ENCODE measurements around the gene LITAF. TPM values are rescaled to one million over a fixed set of nuclear protein-coding genes. Genes with fewer than 3 reads are reported as not detected.

The LITAF gene
- total RNA-seq, 1 experiment from 2014 or later: 84.2 TPM

DNA sequence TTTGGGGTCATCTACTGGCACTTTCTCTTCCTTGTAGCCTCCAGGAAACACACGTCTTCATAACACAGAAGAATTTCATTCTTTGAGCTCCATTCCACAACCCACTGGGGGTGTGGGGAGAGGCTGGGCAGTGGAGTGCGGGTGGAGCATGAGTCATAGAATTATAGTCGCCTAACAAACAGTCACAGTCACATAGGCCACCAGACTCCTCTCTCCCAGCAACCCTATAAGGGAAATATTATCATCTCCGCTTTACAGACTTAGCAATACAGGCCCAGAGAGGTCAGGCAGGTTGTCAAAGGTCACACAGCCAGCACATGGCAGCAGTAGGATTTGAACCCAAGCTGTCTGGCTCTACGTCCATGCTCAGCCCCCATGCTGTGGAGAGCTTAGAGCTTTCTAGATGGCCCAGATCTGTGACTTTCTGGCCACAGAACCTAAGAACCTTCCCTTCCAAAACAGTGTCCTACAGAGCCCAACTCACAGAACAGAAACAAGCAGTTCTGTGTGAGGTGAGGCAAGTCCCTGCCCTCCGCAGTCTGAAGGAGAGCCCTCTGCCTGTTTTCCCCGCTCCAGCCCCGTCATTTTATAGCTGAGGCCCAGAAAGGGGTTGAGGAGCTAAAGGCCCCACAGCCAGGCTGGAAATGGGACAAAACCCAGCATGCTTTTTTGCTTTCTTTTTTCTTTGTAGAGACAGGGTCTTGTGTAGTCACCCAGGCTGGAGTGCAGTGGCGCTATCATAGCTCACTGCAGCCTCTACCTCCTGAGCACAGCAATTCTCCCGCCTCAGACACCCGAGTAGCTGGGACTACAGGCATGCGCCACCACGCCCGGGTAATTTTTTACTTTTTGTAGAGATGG is 10.7 kb upstream of the LITAF start:
- Histone ChIP-seq H3K9me3 (ENCODE audit: control insufficient read depth in 1 of 2, insufficient read depth in 1 of 2, low read depth in 1 of 2, low read length in 2 of 2) (no peaks in the 10 kb centered on the region), H3K9ac (ENCODE audit: low read length) (peak overlapping the region; percentile 1; the same call in 1 of the 2 replicates), H2AFZ (ENCODE audit: low read depth, low read length, poor library complexity, severe bottlenecking) (peak overlapping the region; percentile 72), H3K4me2 (ENCODE audit: low read length) (peak overlapping the region; percentile 55), H3K27ac (ENCODE audit: low read depth, low read length) (no peak overlapping the region), H3K4me1 (ENCODE audit: control insufficient read depth in 1 of 2, insufficient read depth in 2 of 2, low read length in 2 of 2) (peaks cover 11 to 16% of the 10 kb centered on the region in 2 experiments), H3K9me2 (ENCODE audit: insufficient read depth) (no peaks in the 10 kb centered on the region), H3K79me2 (ENCODE audit: insufficient read depth, low read length) (no peaks in the 10 kb centered on the region), H4K20me1 (ENCODE audit: insufficient read depth) (no peaks in the 10 kb centered on the region), H3K36me3 (ENCODE audit: control insufficient read depth in 1 of 2, insufficient read depth in 2 of 2, low read length in 2 of 2) (no peaks in the 10 kb centered on the region), H3K4me3 (replicated peaks in 1 of 2; ENCODE audit: low read depth in 1 of 2, low read length in 2 of 2) (no peak overlapping the region), H3K27me3 (ENCODE audit: insufficient read depth, low read length) (no peaks in the 10 kb centered on the region)
- ATAC-seq (peak; percentile 81), DNase-seq (ENCODE audit: low read depth, low spot score) (no peak)
- intact Hi-C loops (cut with micrococcal nuclease): no loop called here
- BruUV-seq (replicated peaks): no TSS peak
- TF ChIP-seq POLR2A (IDR thresholded peaks at IDR 0.05; ENCODE audit: borderline replicate concordance, extremely low read depth, insufficient read depth, insufficient read length) (no peak), POLR2AphosphoS5 (IDR thresholded peaks at IDR 0.05; ENCODE audit: low read depth, low read length) (no peak), FOSL1 (IDR thresholded peaks at IDR 0.05; ENCODE audit: low read depth) (peak; percentile 33; the same call in 1 of the 2 replicates), JUND (IDR thresholded peaks at IDR 0.05) (no peak), CEBPB (IDR thresholded peaks at IDR 0.05; ENCODE audit: low read depth) (no peak), YY1 (IDR thresholded peaks at IDR 0.05; ENCODE audit: extremely low read depth, insufficient replicate concordance, low read depth, low read length) (no peak)
- TF ChIP-seq, protein P1, sequence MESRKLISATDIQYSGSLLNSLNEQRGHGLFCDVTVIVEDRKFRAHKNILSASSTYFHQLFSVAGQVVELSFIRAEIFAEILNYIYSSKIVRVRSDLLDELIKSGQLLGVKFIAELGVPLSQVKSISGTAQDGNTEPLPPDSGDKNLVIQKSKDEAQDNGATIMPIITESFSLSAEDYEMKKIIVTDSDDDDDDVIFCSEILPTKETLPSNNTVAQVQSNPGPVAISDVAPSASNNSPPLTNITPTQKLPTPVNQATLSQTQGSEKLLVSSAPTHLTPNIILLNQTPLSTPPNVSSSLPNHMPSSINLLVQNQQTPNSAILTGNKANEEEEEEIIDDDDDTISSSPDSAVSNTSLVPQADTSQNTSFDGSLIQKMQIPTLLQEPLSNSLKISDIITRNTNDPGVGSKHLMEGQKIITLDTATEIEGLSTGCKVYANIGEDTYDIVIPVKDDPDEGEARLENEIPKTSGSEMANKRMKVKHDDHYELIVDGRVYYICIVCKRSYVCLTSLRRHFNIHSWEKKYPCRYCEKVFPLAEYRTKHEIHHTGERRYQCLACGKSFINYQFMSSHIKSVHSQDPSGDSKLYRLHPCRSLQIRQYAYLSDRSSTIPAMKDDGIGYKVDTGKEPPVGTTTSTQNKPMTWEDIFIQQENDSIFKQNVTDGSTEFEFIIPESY (IDR thresholded peaks at IDR 0.05; ENCODE audit: extremely low read depth, insufficient replicate concordance, low read length): no peak
- ChIA-PET RAD21 (ENCODE audit: low non-redundant PET in 1 of 2, low total read pairs in 2 of 2, uncharacterized antibody in 2 of 2, unreplicated experiment in 2 of 2) (no interaction called here), POLR2A (interaction anchor here (0.7 to 2.7 kb wide), 2 partner anchors 10 to 21 kb away, joined by 3 to 9 read pairs; partner anchors contain the start of gene LITAF), CTCF (interaction anchor here (0.5 to 1.1 kb wide), 3 partner anchors 15 to 66 kb away, joined by 3 to 4 read pairs (median 4); no protein-coding TSS in a partner anchor)

Measured in HCT116 (cell line).